ENCODE results near the gene DSC1.

- TF ChIP-seq CTCF (IDR thresholded peaks at IDR 0.05), result no peak
- no peak for TF ChIP-seq POLR2A (IDR thresholded peaks at IDR 0.05)
These were observed 49.9 kb downstream of the DSC1 start for GRCh38 chr18:31112804-31113203.
